OCI-LY3 (cell line): Measurements from ENCODE around the gene FBXL14.

Source experiments
- H2AFZ ChIP-seq: fragments of 200-600, 300-600 bp; shearing (Covaris generic); 2 replicates; pipeline ENCODE4 v1.6.0; 2014; ENCODE audit warnings: antibody characterized with exemption, low read depth, low read length
- H3K27ac ChIP-seq: fragments of 200-600, 300-600 bp; sonication (generic); 2 replicates; pipeline ENCODE4 v1.5.1; 2014; ENCODE audit warnings: mild to moderate bottlenecking, low read length, moderate library complexity, mixed read lengths
- H3K27me3 ChIP-seq: fragments of 200-600, 300-600 bp; sonication (generic); 2 replicates; pipeline ENCODE4 v1.6.1; 2014; ENCODE audit warnings: low read depth, low read length, mixed read lengths
- H3K36me3 ChIP-seq: fragments of 200-600, 300-600 bp; sonication (generic); replicated peaks from 2 replicates; pipeline ENCODE3; 2014; ENCODE audit warnings: low read depth, low read length, mixed read lengths
- H3K4me1 ChIP-seq: fragments of 300-600, 200-600 bp; sonication (generic); 2 replicates; pipeline ENCODE4 v1.6.1; 2014; ENCODE audit warnings: low read length, mixed read lengths
- H3K4me2 ChIP-seq: fragments of 200-600, 300-600 bp; sonication (generic); 2 replicates; pipeline ENCODE4 v1.6.1; 2014; ENCODE audit warnings: low read length, mixed read lengths
- H3K4me3 ChIP-seq: fragments of 300-600, 200-600 bp; sonication (generic); 2 replicates; pipeline ENCODE4 v1.5.1; 2014; ENCODE audit warnings: antibody characterized with exemption, mild to moderate bottlenecking, low read length, moderate library complexity
- H3K79me2 ChIP-seq: fragments of 300-600, 200-600 bp; shearing (Covaris generic); 2 replicates; pipeline ENCODE4 v1.6.1; 2014; ENCODE audit warnings: mild to moderate bottlenecking, low read length, mixed read lengths
- H3K9ac ChIP-seq: fragments of 300-600, 200-600 bp; shearing (Covaris generic); 2 replicates; pipeline ENCODE4 v1.6.0; 2014; ENCODE audit warnings: mild to moderate bottlenecking, low read length, moderate library complexity
- H3K9me3 ChIP-seq: fragments of 200-600, 300-600 bp; shearing (Covaris generic); 2 replicates; pipeline ENCODE4 v1.6.1; 2014; ENCODE audit warnings: low read length, mixed read lengths; ENCODE audit not compliant: insufficient read depth
- H4K20me1 ChIP-seq: fragments of 200-600, 300-600 bp; sonication (generic); 2 replicates; pipeline ENCODE4 v1.6.1; 2016; ENCODE audit warnings: low read length, mixed read lengths; ENCODE audit not compliant: insufficient read depth
- EZH2phosphoT487 ChIP-seq: fragments of 200-600 bp; shearing (Covaris generic); IDR thresholded peaks from 2 replicates; pipeline ENCODE4 v1.6.1; 2018; ENCODE audit warnings: antibody characterized with exemption, mixed run types, low read depth
- TF ChIP-seq, protein P1 (sequence below): fragments of 200-600, 300-600 bp; sonication (generic); IDR thresholded peaks from 2 replicates; pipeline ENCODE4 v1.5.1; 2014; ENCODE audit warnings: antibody characterized with exemption, low read length, low read depth

FBXL14 gene

DNA sequence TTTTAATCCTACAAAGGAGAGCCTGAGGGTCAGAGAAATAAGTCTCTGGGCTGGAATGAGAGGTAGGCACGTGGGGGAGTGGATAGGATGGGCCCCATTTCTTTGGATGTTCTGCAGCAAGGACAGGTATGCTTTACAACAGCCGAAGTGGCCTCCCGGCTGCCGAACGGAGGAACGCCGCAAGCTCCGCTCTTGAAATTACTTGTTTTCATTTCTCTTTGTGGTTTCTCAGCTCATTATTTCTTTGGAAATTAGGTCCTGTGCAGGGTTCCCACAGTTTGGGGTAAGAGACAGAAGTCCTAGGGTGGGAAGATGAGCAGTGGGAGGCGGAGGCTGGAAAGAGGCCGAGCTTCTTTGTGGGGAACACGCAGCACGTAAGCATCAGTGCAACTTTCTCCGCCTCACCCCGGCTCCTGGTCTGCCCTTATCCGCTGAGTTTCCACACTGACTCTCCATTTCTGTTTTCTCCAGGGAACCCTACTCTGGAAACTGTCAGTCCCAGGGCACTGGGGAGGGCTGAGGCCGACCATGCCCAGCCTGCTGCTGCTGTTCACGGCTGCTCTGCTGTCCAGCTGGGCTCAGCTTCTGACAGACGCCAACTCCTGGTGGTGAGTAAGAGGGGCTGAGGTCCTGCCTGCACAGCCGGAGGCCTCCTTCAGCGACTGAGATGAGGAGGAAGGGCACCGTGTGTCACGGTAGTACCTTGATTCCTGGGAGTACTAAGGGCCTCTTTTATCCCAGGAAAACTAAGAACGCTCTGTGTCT lies 36.6 kb upstream of the FBXL14 start:
- Histone ChIP-seq H3K4me3 (peak overlapping the region; percentile 81; the same call in 1 of the 2 replicates), H2AFZ (no peak overlapping the region), H3K79me2 (no peaks in the 10 kb centered on the region), H3K9ac (no peak overlapping the region), H3K36me3 (no peaks in the 10 kb centered on the region), H4K20me1 (no peaks in the 10 kb centered on the region), H3K27me3 (0 out of 2 replicates have a peak, but pooled peaks cover 6% of the 10 kb centered on the region), H3K4me2 (peak overlapping the region; percentile 84), H3K9me3 (no peaks in the 10 kb centered on the region), H3K4me1 (peaks cover 11% of the 10 kb centered on the region), H3K27ac (no peak overlapping the region)
- TF ChIP-seq, protein P1, sequence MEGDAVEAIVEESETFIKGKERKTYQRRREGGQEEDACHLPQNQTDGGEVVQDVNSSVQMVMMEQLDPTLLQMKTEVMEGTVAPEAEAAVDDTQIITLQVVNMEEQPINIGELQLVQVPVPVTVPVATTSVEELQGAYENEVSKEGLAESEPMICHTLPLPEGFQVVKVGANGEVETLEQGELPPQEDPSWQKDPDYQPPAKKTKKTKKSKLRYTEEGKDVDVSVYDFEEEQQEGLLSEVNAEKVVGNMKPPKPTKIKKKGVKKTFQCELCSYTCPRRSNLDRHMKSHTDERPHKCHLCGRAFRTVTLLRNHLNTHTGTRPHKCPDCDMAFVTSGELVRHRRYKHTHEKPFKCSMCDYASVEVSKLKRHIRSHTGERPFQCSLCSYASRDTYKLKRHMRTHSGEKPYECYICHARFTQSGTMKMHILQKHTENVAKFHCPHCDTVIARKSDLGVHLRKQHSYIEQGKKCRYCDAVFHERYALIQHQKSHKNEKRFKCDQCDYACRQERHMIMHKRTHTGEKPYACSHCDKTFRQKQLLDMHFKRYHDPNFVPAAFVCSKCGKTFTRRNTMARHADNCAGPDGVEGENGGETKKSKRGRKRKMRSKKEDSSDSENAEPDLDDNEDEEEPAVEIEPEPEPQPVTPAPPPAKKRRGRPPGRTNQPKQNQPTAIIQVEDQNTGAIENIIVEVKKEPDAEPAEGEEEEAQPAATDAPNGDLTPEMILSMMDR = no peak
- no peak for TF ChIP-seq EZH2phosphoT487

DNA sequence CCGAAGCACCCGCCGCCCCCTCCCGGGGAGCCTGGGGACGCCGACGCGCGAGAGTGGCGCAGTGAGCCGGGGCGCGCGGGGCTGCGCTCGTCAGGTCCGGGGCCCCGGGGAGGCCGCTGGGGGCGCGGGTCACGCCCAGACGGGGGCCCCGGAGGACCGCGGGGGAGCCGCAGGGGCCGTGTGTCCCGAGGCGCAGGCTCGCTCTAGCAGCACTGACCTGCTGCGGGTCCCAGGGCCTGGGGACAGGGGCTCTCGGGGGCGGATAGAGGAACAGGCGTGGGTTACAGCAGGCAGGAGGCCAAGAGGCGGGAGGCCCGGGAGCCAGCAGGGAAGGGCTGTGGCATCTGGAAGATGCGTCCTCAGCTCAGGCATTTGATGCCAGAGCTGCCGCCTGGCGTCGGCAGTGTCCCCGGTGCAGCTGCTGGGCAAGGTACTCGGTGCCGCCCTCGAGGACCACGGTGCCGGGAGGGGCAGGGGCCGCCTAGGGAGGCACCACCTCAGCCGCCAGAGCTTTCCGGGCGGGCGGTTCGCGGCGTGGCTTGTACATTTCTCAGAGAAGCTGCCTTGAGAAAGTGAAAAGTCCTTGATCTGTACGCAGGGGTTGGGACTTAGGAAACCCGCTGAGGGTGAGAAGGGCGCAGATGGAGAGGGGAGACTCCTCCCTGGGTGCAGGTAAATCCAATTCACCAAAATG lies 35.9 kb upstream of the FBXL14 start:
- Histone ChIP-seq H3K79me2 (no peaks in the 10 kb centered on the region), H3K9ac (peak overlapping the region; percentile 43), H3K27ac (no peak overlapping the region), H3K4me1 (peaks cover 11% of the 10 kb centered on the region), H3K4me2 (peak overlapping the region; percentile 84), H3K27me3 (0 out of 2 replicates have a peak, but pooled peaks cover 6% of the 10 kb centered on the region), H3K36me3 (no peaks in the 10 kb centered on the region), H2AFZ (no peak overlapping the region), H3K9me3 (no peaks in the 10 kb centered on the region), H4K20me1 (no peaks in the 10 kb centered on the region), H3K4me3 (peak overlapping the region; percentile 81)
- TF ChIP-seq EZH2phosphoT487 = no peak
- TF ChIP-seq, protein P1 = no peak

DNA sequence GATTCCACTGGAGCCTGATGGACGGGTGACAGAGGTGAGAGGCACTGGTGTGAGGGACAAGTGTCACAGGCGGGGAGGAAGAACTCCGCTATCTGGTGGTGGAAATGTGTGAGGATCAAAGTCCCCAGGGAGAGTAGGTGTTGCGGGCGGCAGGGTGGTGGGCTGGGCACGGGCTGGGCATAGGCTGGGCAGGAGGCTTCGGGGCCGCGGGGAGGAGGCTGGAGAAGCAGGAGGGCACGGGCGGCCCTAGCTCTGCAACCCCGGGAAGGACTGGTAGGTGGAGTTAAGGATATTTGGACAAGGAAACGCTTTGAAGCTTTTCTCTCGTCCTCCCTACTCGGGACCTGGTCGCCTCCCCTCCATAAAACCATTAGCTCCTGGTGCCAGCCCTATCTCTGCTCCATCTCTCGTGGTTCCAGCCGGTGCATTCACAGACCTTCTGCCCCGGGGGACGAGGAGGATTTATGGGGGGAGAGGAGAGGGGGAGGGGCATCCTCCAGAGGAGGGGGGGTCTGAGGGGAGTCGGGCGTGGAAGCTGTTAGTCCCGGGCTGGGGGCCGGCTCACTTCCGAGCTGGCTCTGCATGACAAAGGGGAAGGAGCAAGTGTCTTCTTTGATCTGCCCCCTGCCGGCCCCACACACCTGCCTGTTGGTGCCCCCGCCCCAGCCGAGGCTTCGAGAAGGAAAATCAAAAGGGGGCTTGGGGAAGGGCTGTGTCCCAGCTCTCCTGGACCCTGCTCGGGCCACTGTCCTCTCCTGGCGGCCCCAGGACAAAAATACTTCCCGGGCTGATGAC lies 35.2 kb upstream of the FBXL14 start:
- Histone ChIP-seq H3K79me2 (no peaks in the 10 kb centered on the region), H3K9me3 (no peaks in the 10 kb centered on the region), H3K4me2 (peak overlapping the region; percentile 84), H3K27me3 (0 out of 2 replicates have a peak, but pooled peaks cover 6% of the 10 kb centered on the region), H4K20me1 (no peaks in the 10 kb centered on the region), H3K36me3 (no peaks in the 10 kb centered on the region), H3K4me3 (peak overlapping the region; percentile 81), H2AFZ (no peak overlapping the region), H3K4me1 (peaks cover 11% of the 10 kb centered on the region), H3K27ac (no peak overlapping the region), H3K9ac (peak overlapping the region; percentile 43)
- TF ChIP-seq, protein P1 = peak; percentile 44
- TF ChIP-seq EZH2phosphoT487 = no peak
